GM19099 (cell line): ENCODE results near the gene SPG11.

Source experiments
- POLR2A ChIP-seq: IDR thresholded peaks from 3 replicates; pipeline ENCODE4 v1.6.1; 2011; ENCODE audit warnings: low read depth; ENCODE audit not compliant: insufficient read length; ENCODE audit errors: extremely low read depth

The SPG11 gene

GRCh38 chr15:44663410-44664308 is at the start of gene SPG11:
Gene SPG11 (minus strand): TSS chr15:44663662. CDS start chr15:44663647, 15 bp downstream.
- peak; percentile 96 for TF ChIP-seq POLR2A

- peak; percentile 23 for TF ChIP-seq POLR2A
These were observed 49.0 kb upstream of the SPG11 start for GRCh38 chr15:44712346-44713005.

GRCh38 chr15:44711743-44712345 is 48.4 kb upstream of the SPG11 start:
- TF ChIP-seq POLR2A: no peak

- peak; percentile 100 for TF ChIP-seq POLR2A
These were observed 47.8 kb upstream of the SPG11 start, which contains the start of the genes B2M and PATL2 for GRCh38 chr15:44711096-44711742. Gene B2M (plus strand): TSS chr15:44711517. CDS start chr15:44711547, 30 bp downstream. Gene PATL2 (minus strand): TSS chr15:44711323. CDS start chr15:44676490, 34,833 bp downstream.

- peak; percentile 58 for TF ChIP-seq POLR2A
These were observed 47.0 kb upstream of the SPG11 start for GRCh38 chr15:44710236-44711095.

- TF ChIP-seq POLR2A: no peak
These were observed 43.6 kb upstream of the SPG11 start for GRCh38 chr15:44706946-44707636.

- no peak for TF ChIP-seq POLR2A
These were observed 42.9 kb upstream of the SPG11 start for GRCh38 chr15:44706401-44706800.

GRCh38 chr15:44705986-44706385 is 42.5 kb upstream of the SPG11 start:
- TF ChIP-seq POLR2A: no peak

- TF ChIP-seq POLR2A: no peak
These were observed 35.2 kb upstream of the SPG11 start for GRCh38 chr15:44698641-44699040.

- no peak for TF ChIP-seq POLR2A
These were observed 33.6 kb upstream of the SPG11 start for GRCh38 chr15:44697014-44697413.

- no peak for TF ChIP-seq POLR2A
These were observed 31.8 kb upstream of the SPG11 start for GRCh38 chr15:44695294-44695693.

GRCh38 chr15:44694416-44694815 is 31.0 kb upstream of the SPG11 start:
- TF ChIP-seq POLR2A: no peak

- TF ChIP-seq POLR2A: no peak
These were observed 29.2 kb upstream of the SPG11 start for GRCh38 chr15:44692659-44693058.
